ENCODE data around the gene TOM1.

- no peak for TF ChIP-seq CTCF (conservative IDR thresholded peaks at IDR 0.05; ENCODE audit: low read length)
- TF ChIP-seq EZH2phosphoT487 (IDR thresholded peaks at IDR 0.05; ENCODE audit: borderline replicate concordance, low read depth, low read length), result no peak
These were observed 53.6 kb downstream of the TOM1 start for GRCh38 chr22:35353318-35353717.

Data from OCI-LY7 (cell line).